ENCODE measurements around the gene TMEM181.

The TMEM181 gene

DNA sequence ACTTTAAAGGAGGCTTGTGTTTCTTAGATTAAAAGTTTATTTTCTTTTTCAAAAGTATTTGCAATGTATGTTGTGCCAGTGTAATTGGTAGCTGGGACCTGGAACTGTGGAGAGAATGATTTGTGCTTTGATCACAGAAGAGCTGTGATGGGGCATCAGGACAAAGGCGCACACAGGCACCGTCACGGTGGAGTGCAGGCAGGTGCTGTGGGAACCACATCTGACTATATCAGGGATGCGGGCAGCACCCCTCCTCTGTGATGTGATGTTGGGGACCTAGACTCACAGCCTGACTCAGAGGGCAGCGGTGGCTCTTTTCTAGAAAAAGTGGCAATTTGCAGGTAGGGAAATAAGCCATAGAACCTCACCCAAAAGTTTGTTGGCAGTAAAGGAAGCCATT lies 124.4 kb downstream of the TMEM181 start:
- in situ Hi-C loops (cut with MboI; ENCODE audit: low sequenced_read_pairs): no loop called here

DNA sequence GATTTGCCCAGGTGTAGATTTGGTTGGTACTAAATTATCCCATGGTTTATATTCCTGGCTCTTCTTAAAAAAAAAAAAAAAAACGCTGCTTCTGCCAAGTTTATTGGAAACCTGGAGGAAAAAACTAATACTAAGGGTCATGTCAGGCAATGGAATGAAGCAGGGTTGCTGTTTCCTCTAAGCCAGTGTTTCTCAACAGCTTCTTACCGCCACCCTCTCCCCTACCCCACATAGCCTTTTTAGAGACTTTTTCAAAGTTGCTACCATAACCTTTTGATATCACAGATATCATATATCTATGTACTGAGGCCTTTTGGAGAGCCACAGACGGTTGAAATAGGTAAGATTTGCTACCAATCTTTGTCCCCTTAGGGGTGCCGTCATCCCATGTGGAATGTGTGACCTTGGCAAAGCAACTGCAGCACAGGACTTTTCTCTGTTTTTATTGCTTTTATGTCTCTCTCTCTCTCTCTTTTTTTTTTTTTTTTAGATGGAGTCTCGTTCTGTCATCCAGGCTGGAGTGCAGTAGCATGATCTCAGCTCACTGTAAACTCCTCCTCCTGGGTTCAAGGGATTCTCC lies 124.9 kb downstream of the TMEM181 start:
- in situ Hi-C loops (cut with MboI; ENCODE audit: low sequenced_read_pairs): no loop called here

Data from HL-60/S4 (cell line).